ENCODE data around the gene DSTN.

DSTN gene

DNA sequence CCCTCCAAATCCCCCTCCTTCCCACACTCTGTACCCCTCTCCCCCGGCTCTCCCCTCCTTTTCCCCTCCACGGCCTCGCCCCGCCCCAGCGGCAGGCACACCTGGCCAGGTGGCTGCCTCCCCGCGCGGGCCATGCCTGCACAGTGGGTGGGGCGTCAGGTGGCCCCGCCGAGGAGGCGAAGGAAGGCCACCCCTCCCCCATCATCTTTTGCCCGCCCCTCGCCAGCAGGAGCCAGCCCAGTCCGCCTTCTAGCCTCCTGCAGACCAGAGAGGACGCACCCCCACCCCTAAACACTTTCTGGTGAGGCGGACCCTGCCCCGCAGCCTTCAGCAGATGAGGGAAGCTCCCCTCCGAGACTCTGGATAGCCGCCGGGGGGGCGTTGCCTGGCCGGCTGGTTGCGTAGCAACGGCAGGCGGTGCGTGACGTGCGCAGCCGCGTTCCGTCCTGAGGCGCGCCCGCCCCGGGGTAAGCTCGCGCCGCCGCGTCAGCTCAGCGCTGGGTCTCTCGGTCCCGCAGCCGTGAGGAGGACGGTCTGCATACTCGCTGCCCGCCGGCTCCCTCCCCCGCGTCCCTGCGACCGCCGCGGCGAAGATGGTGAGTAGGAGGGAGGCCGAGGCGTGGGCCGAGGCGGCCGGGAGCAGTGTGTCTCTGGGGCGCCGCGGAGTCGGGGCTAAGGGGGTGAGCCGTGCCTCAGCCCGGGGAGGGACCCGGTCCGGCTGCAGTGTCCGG, at the start of gene DSTN:
TSS of gene DSTN (plus strand) at position 460 of the 731 bp plus-strand sequence. CDS start at position 594, 134 bp downstream.
- DNase-seq, result peak; percentile 86

GRCh38 chr20:17520583-17520982, 49.3 kb upstream of the DSTN start:
- no peak for DNase-seq

- no peak for DNase-seq
Measured at GRCh38 chr20:17522528-17522927, 47.3 kb upstream of the DSTN start.

DNA sequence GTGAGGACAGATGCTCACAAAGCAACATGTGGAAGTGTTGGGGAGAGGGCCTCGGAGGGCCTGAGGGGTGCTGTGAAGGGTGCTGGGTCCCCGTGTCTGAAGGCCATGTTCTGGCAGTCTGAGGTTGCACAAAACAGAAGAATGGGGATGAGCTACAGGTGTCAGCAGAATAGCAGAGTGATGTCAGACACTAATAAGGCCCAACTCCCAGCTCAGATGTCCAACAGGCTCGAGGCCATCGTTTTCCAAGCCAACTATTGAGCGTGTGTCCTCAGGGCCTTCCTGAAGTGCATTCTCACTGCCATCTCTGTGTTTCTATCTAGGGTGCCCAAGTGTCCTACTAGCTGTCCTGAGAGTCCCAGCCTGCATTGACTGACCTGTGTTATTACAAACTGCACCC, 46.5 kb upstream of the DSTN start:
- DNase-seq, result no peak

- no peak for DNase-seq
Measured at GRCh38 chr20:17524560-17524959, 45.3 kb upstream of the DSTN start.

- no peak for DNase-seq
Measured at GRCh38 chr20:17525132-17525531, 44.7 kb upstream of the DSTN start.

GRCh38 chr20:17525650-17526049, 44.2 kb upstream of the DSTN start:
- DNase-seq, result peak; percentile 22

DNA sequence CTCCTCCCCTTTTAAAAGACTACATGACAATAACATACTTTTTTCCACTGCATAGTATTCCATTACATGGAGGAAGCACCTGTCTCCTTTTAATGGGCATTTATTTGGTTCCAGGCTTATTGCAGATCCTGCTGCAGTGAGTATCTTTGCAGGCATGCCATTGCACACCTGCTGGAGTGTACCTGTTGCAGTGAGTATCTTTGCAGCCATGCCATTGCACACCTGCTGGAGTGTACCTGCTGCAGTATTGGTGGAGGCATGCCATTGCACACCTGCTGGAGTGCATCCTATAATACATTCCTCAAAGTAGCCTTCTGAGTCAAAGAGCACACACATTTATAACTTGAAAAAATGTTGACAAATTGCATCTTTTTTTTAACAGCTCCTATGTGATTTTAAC, 40.3 kb upstream of the DSTN start:
- no peak for DNase-seq

- DNase-seq, result no peak
Measured at GRCh38 chr20:17530153-17530552, 39.7 kb upstream of the DSTN start.

GRCh38 chr20:17530716-17531664, 38.9 kb upstream of the DSTN start, which contains the start of gene BFSP1:
Gene BFSP1 (minus strand): TSS chr20:17531379. CDS start chr20:17531329, 50 bp downstream.
- DNase-seq, result peak; percentile 44

DNA sequence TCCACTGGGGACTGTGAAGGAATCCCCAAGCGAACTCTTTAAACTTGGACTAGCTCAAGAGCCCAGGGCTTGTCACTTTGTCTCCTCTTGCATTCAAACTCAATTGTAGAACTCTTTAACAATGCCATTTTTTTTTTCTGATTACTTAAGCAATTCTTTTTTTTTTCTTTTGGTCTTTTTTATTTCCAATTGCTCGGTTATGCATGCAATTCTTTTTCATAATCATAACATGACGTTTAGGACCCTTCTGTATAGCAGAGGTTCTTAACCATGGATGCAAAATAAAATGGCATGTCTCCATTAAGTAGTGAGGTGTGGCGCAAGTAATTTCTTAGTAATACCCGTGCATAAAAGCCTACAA, 38.2 kb upstream of the DSTN start:
- DNase-seq, result no peak

DNA sequence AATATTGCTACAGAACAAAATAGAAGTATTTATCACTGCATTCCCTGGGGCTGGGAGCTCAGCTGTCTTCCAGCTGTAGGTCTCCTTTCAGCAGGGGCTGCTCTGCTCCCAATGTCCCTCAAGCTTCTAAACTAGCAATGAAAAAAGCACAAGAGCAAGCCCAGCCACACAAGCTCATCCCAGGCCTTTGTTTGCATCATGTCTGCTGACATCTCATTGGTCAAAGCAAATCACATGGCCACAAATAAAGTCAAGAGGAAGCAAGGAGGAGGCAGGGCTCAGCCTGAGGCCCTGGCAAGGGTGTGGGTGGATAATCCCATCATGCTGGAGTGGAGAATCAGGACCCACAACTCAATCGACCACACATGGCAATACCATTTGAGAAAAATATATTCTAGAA, 36.5 kb upstream of the DSTN start:
- no peak for DNase-seq

GRCh38 chr20:17534077-17534476, 35.8 kb upstream of the DSTN start:
- DNase-seq, result no peak

DNA sequence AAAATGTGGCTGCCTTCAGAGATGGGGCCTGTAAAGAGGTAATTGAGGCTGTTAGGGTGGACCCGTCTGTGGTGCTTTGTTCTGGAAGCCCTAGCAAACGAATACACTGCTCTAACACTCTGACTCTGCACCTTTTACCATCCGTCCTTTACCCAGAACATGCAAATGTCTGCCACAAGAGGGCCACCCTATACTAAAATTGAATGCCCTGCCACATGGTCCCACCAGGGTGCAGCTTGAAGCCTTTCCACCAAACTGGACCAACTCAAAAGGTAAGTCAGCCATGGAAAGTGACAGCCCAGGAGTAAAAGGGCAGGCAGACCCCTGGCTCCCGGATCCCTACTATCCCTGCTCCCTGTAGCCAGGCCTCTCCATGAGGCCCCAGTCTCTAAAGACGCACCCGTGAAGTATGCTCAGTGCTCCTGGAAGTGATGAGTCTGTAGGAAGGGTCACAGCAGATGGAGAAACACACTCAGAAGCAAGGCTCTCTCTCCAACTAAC, 32.9 kb upstream of the DSTN start:
- peak; percentile 74 for DNase-seq

DNA sequence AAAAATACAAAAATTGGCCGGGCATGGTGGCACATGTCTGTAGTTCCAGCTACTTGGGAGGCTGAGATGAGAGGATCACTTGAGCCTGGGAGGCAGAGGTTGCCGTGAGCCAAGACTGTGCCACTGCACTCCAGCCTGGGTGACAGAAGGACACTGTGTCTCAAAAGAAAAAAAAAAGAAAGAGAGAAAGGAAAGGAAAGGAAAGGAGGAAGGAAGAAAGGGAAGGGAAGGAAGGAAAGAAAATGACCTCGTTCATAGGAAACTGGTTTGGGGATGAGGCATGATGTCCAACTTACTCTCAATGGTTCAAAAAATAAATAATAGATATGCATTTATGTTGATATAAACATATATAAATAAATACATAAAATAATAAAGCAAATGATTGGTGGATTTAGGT, 31.9 kb upstream of the DSTN start:
- no peak for DNase-seq

GRCh38 chr20:17538517-17539170, 31.2 kb upstream of the DSTN start:
- no peak for DNase-seq

- no peak for DNase-seq
Measured at GRCh38 chr20:17541596-17541995, 28.3 kb upstream of the DSTN start.

DNA sequence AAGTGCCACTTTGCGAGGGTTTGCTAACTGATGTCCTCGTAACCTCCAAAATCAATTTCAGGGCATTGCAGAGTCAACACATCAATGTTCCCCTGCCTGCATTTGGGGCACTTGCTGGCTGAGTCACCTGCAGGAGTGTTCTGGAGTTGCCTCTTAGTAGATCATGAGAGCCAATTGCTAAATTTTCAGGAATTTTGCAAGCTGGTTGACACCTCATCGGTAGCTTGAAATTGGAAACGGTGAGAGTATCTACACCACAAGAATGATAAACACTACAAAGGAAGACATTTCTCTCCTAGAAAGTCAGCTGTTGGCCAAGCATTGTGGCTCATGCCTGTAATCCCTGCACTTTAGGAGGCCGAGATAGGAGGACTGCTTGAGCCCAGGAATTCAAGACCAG, 27.9 kb upstream of the DSTN start:
- DNase-seq, result no peak

GRCh38 chr20:17542481-17542880, 27.4 kb upstream of the DSTN start:
- no peak for DNase-seq

DNA sequence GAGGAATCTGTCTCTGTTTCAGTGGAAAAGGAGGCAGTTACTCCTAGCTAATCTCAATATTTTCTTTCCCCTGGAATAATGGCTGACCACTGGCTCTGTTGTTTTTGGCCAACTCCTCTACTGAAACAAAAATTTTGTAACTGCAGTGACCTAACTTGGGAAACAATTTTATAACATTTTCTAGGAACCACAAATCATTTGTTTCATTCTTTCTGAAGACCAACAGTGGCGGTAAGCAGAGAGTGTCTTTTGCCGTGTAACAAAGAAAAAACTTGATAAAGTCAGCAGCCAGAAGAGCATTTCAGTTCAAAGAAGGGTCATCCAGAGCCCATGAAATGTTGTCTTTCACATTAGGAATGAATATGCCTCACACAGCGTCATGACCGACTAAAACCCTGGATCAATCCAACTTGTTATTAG, 26.9 kb upstream of the DSTN start:
- no peak for DNase-seq

- DNase-seq, result no peak
Measured at GRCh38 chr20:17543531-17544131, 26.2 kb upstream of the DSTN start.

DNA sequence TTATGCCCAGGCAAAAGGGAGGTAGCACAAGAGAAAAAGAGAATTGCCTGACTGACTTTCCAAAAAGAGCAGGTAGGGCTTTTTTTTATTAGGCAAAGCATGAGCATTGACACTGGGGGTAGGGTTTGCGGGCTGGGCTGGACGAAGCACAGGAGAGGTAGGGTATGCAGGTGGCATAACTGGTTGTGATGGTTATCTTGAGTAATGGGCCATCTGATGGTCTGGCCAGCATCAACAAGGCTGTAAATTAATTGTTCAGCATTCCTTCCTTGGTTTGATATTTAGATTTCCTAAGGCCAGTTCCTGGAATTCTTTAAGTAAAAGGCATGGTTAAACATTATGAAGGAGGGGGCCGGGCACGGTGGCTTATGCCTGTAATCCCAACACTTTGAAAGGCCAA, 24.7 kb upstream of the DSTN start:
- no peak for DNase-seq

DNA sequence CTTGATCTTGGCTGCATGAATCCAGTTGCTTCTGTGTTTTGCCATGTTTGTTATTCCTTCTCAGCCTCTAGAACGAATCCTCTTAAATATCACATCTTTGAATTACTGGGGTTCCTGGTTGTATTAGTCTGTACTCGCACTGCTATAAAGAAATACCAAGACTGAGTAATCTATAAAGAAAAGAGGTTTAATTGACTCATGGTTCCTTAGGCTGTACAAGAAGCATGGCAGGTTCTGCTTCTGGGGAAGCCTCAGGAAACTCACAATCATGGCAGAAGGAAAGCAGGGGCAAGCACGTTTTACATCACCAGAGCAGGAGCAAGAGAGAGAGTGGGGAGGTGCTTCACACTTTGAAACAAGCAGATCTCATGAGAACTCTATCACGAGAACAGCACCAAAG, 20.7 kb upstream of the DSTN start:
- no peak for DNase-seq

Measured in stimulated activated CD4-positive, alpha-beta T cell treated with anti-CD3 and anti-CD28 coated beads, Interleukin-4, amount 100 ng/mL, for 24 hours (primary cell).